ENCODE results near the gene LILRA5.
A peak's percentile ranks its signal among the peaks of the same experiment; 100 is the strongest.

The LILRA5 gene

DNA sequence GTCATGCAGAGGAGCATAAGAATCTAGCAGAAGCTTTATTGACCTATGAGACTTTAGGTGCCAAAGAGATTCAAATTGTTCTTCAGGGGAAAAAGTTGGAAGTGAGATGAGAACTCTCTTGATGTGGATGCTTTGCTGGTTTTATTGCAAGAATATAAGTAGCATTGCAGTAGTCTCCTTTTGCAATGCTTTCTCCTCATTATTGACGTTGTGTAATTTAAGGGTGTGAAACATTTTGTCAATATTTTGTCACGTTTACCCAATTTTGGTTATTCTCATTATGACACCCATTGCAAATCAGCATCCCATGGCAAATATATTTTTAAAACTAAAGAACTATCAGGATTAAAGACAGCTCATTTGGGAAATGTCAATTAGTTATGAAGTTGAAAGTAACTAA lies 44.0 kb downstream of the LILRA5 start:
- peaks cover 5% of the 10 kb centered on the region for H3K36me3 Mint-ChIP-seq (ENCODE audit: low read depth)
- intact Hi-C loops (cut with micrococcal nuclease): loop anchor here (5.0 to 10.0 kb wide), 2 partner anchors 46 to 62 kb away; partner anchors contain the start of gene LILRA5
- H3K27ac Mint-ChIP-seq: no peak overlapping the region
- no peaks in the 10 kb centered on the region for H3K9me3 Mint-ChIP-seq
- peaks cover 50% of the 10 kb centered on the region for H3K4me1 Mint-ChIP-seq (ENCODE audit: low read depth)
- H3K27me3 Mint-ChIP-seq: no peaks in the 10 kb centered on the region
- no peak overlapping the region for H3K4me3 Mint-ChIP-seq

DNA sequence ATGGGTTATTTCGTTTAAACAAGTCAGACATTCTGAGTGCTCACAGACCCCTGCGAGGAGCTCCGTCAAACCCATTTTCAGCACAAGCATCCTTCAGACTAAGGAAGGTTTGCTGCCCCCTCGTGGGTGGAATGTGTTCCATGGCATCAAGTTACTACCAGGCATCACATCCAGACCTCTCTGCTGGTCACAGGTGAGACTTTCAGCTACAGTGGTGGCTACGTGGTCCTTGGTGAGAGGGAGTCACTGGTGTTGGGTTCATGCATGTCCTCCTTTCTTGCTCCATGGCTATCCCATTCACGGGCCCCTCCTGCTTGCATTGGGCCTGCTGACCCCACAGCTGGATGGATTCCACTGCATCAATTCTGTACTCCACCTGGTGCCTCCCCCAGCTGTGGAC lies 46.8 kb downstream of the LILRA5 start:
- peaks cover 2% of the 10 kb centered on the region for H3K27me3 Mint-ChIP-seq
- intact Hi-C loops (cut with micrococcal nuclease): loop anchor here (2.0 to 10.0 kb wide), 3 partner anchors 49 to 97 kb away; partner anchors contain the start of gene LILRA5
- H3K4me3 Mint-ChIP-seq: peak overlapping the region; percentile 13
- peak overlapping the region; percentile 30 for H3K27ac Mint-ChIP-seq
- peaks cover 25% of the 10 kb centered on the region for H3K4me1 Mint-ChIP-seq (ENCODE audit: low read depth)
- no peaks in the 10 kb centered on the region for H3K36me3 Mint-ChIP-seq (ENCODE audit: low read depth)
- H3K9me3 Mint-ChIP-seq: no peaks in the 10 kb centered on the region

DNA sequence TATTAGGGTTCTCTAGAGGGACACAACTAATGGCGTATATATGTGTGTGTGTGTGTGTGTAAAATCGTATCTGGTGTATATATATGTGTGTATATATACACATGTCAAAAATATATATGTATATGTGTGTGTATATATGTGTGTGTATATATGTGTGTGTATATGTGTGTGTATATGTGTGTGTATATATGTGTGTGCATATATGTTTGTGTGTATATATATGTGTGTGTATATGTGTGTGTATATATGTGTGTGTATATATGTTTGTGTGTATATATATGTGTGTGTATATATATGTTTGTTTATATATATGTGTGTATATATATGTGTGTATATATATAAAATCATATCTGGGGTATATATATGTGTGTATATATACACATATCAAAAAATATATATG lies 50.5 kb downstream of the LILRA5 start:
- Mint-ChIP-seq H3K4me1 (ENCODE audit: low read depth) (peaks cover 19% of the 10 kb centered on the region), H3K9me3 (no peaks in the 10 kb centered on the region)

DNA sequence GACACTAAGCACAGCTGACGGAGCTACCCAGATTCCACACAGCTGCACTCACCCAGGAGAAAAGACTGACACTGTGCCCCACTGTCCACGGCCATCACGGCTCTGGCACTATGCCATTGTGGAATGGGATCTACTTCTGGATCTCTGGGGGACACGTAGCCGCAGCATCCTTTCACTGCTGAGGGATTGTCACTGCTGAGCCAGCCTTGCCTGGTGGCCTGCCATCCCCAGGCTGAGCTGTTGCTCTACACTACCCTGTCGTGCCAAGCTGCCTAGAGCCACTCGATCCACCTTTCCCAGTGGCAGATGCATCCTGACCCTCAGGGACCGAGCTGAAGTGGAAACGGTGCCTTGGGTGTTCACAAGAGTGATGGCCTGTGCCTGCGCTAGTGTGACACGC lies 50.9 kb downstream of the LILRA5 start:
- Mint-ChIP-seq H3K36me3 (ENCODE audit: low read depth) (no peaks in the 10 kb centered on the region), H3K27me3 (peaks cover 7% of the 10 kb centered on the region), H3K4me3 (no peak overlapping the region), H3K9me3 (no peaks in the 10 kb centered on the region), H3K27ac (no peak overlapping the region), H3K4me1 (ENCODE audit: low read depth) (peaks cover 23% of the 10 kb centered on the region)
- intact Hi-C loops (cut with micrococcal nuclease): loop anchor here (10.0 kb wide), 1 partner anchor 53 kb away; the partner anchor contains the start of gene LILRA5

More for the DNA sequence above, 50.5 kb downstream of the LILRA5 start:
- Mint-ChIP-seq H3K36me3 (ENCODE audit: low read depth) (no peaks in the 10 kb centered on the region), H3K27ac (no peak overlapping the region), H3K4me3 (no peak overlapping the region), H3K27me3 (peaks cover 5% of the 10 kb centered on the region)
- intact Hi-C loops (cut with micrococcal nuclease): loop anchor here (10.0 kb wide), 1 partner anchor 52 kb away; the partner anchor contains the start of gene LILRA5

DNA sequence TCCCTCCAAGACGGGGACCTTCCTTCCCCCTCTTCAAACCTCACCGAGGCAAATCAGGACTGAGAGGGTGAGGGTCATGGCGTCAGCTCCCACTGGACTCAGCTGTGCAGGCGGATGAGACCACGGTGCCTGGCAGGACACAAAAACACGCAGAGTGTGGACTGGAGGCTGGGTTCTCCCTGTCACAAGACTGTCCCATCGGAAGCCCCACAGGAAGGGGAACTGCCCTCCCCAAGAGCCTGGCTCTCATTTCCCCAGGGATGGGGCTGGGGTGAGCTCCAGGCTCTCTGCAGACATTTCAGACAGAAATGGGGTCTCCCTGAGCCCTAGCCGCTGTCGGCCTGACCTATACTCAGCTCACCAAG lies 55.9 kb downstream of the LILRA5 start, which contains the start of gene LILRB5:
Gene LILRB5 (minus strand): TSS at position 158 of the 365 bp plus-strand sequence. CDS start 80 bp downstream, at position 78.
- peak within 1 kb of the TSS; percentile 87 for H3K27ac Mint-ChIP-seq
- H3K36me3 Mint-ChIP-seq (ENCODE audit: low read depth): peaks cover 42% of the 10 kb centered on the region
- peaks cover 44% of the 10 kb centered on the region for H3K4me1 Mint-ChIP-seq (ENCODE audit: low read depth)
- H3K9me3 Mint-ChIP-seq: no peaks in the 10 kb centered on the region
- H3K4me3 Mint-ChIP-seq: peak within 1 kb of the TSS; percentile 80
- H3K27me3 Mint-ChIP-seq: peaks cover 22% of the 10 kb centered on the region
- intact Hi-C loops (cut with micrococcal nuclease): no loop called here

Measured in dendritic cell treated with granulocyte-macrophage colony-stimulating factor and Interleukin-4, amounts not matched to agents 40 ng/mL and 50 ng/mL, for 4 days (primary cell).